Lower leg skin (tissue), 3 donors: ENCODE results near the gene ICA1.

Experiments
- CTCF ChIP-seq, 3 donors: fragments of 450-650 bp; IDR thresholded peaks; one replicate each; pipeline ENCODE4 v1.5.1; 2016; ENCODE audit warnings: antibody characterized with exemption in 3 of 3, mild to moderate bottlenecking in 3 of 3, moderate library complexity in 2 of 3
- POLR2A ChIP-seq, 2 donors: fragments of 450-650 bp; IDR thresholded peaks; one replicate each; pipeline ENCODE4 v1.6.1; 2016 to 2017; ENCODE audit warnings: antibody characterized with exemption in 2 of 2, mild to moderate bottlenecking in 1 of 2, moderate library complexity in 1 of 2

DNA sequence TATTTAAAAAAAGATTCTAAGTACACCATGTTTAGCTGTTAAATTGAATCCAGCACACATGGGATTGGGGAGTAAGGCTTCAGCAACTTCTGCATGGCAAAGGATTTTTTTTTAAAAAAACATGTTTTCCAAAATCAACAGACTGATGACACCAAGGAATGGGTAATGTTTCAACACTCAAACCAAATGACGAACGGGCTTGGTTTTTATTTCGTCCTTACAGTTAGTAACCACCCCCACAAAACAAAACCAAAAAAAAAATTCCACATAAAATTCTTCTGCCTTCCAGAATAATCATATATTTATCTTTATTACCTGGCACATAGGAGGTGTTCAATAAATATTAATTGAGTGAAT lies 45.7 kb downstream of the ICA1 start:
- TF ChIP-seq CTCF (IDR thresholded peaks at IDR 0.05) (no peak), POLR2A (IDR thresholded peaks at IDR 0.05) (no peak)
